Mucosa of descending colon (tissue), 3 donors: ENCODE data around the gene EXOC3. TPM values are rescaled to one million over a fixed set of nuclear protein-coding genes. Genes with fewer than 3 reads are reported as not detected.

Source experiments
- ATAC-seq: fragments of 200-7000 bp; cut with Tn5 transposase; one replicate; pipeline ENCODE4 v1.9.1; 2020; ENCODE audit warnings: mild to moderate bottlenecking, moderate library complexity
- DNase-seq, 3 donors: peaks; one replicate each; pipeline ENCODE4 v3.0.0-alpha.2; 2020
- H3K36me3 ChIP-seq: fragments of 200-600 bp; one replicate; pipeline ENCODE4 v1.8.0; 2021; ENCODE audit warnings: low read depth, mild to moderate bottlenecking
- H3K4me1 ChIP-seq: fragments of 200-600 bp; one replicate; pipeline ENCODE4 v1.8.0; 2021; ENCODE audit warnings: low read depth, mild to moderate bottlenecking
- H3K4me3 ChIP-seq: fragments of 200-600 bp; one replicate; pipeline ENCODE4 v1.8.0; 2021; ENCODE audit warnings: mild to moderate bottlenecking
- H3K9me3 ChIP-seq: fragments of 200-600 bp; one replicate; pipeline ENCODE4 v1.8.0; 2021; ENCODE audit warnings: mild to moderate bottlenecking
- CTCF ChIP-seq: fragments of 200-600 bp; IDR thresholded peaks from one replicate; pipeline ENCODE4 v1.8.0; 2022; ENCODE audit warnings: antibody characterized with exemption, mild to moderate bottlenecking
- intact Hi-C, 2 donors: fragments of 100-400 bp; cut with DNase I in 1 of 2; cut with micrococcal nuclease in 1 of 2; formaldehyde crosslinking; loops; one replicate each; pipeline versions ENCODE4 v1.11.0 to v1.11.1; 2022; cut with DNase I, micrococcal nuclease
- total RNA-seq, 3 donors: library from RNA; stranded (reverse); fragmentation: NEBNext Ultra II Directional in 2 of 3; extraction: Animal tissue kit (Norgen Biotek cat#: 25700) in 2 of 3; gene quantifications; one replicate each; pipeline versions ENCODE4 v1.2.1 to v1.2.4, GENCODE V29; 2021 to 2023
- donor health status: DM: no; HTN: no; CAD: no; lungs with moderate emphysema.
- donor health status: DM: no; HTN: no; CAD: no.
- donor health status: DM: no; HTN: yes; CAD: no.

The EXOC3 gene
- total RNA-seq, 3 donors from 2014 or later: 67.0 to 89.1 (median 76.8) TPM

- H3K4me3 ChIP-seq: no peak overlapping the region
- no peak for ATAC-seq
- no peaks in the 10 kb centered on the region for H3K9me3 ChIP-seq
- peak in 2 of 3 donors; percentile 12 to 47 for DNase-seq
- TF ChIP-seq CTCF: no peak
- intact Hi-C loops: no loop called here
- H3K36me3 ChIP-seq: peaks cover 18% of the 10 kb centered on the region
- peaks cover 2% of the 10 kb centered on the region for H3K4me1 ChIP-seq
These were observed 22.8 kb downstream of the EXOC3 start for GRCh38 chr5:465591-466403.

GRCh38 chr5:466661-467310, 23.8 kb downstream of the EXOC3 start:
- no peak for ATAC-seq
- intact Hi-C loops: no loop called here
- peaks cover 18% of the 10 kb centered on the region for H3K36me3 ChIP-seq

GRCh38 chr5:468401-468800, 25.4 kb downstream of the EXOC3 start:
- DNase-seq: peak in 2 of 3 donors; percentile 19 to 38
- peaks cover 7% of the 10 kb centered on the region for H3K36me3 ChIP-seq
- no peak for ATAC-seq

More at GRCh38 chr5:466661-467310, 23.8 kb downstream of the EXOC3 start:
- TF ChIP-seq CTCF: no peak
- H3K9me3 ChIP-seq: no peaks in the 10 kb centered on the region
- H3K4me1 ChIP-seq: peaks cover 10% of the 10 kb centered on the region
- DNase-seq: peak in 1 of 3 donors; percentile 21
- H3K4me3 ChIP-seq: no peak overlapping the region

GRCh38 chr5:469752-470483, 26.9 kb downstream of the EXOC3 start:
- Histone ChIP-seq H3K4me3 (no peak overlapping the region), H3K4me1 (peaks cover 19% of the 10 kb centered on the region), H3K9me3 (no peaks in the 10 kb centered on the region), H3K36me3 (no peaks in the 10 kb centered on the region)
- ATAC-seq: no peak
- TF ChIP-seq CTCF: no peak
- intact Hi-C loops: no loop called here
- DNase-seq: peak in 2 of 3 donors; percentile 21 to 54

More at GRCh38 chr5:468401-468800, 25.4 kb downstream of the EXOC3 start:
- Histone ChIP-seq H3K4me3 (no peak overlapping the region), H3K4me1 (peaks cover 16% of the 10 kb centered on the region), H3K9me3 (no peaks in the 10 kb centered on the region)
- intact Hi-C loops: no loop called here
- TF ChIP-seq CTCF: no peak

- no peak for TF ChIP-seq CTCF
- H3K4me3 ChIP-seq: no peak overlapping the region
- no peaks in the 10 kb centered on the region for H3K9me3 ChIP-seq
- DNase-seq (peak in 2 of 3 donors; percentile 25 to 51), ATAC-seq (no peak)
- intact Hi-C loops: no loop called here
- no peaks in the 10 kb centered on the region for H3K36me3 ChIP-seq
- H3K4me1 ChIP-seq: peaks cover 25% of the 10 kb centered on the region
These were observed 28.2 kb downstream of the EXOC3 start for GRCh38 chr5:470961-471749.
